ENCODE results near the gene TNFAIP8L3.

- TF ChIP-seq POLR2AphosphoS2 (conservative IDR thresholded peaks at IDR 0.05; ENCODE audit: low read length), result no peak
- no peak for TF ChIP-seq ZFP36 (IDR thresholded peaks at IDR 0.05; ENCODE audit: borderline replicate concordance, partially characterized antibody)
- no peak for TF ChIP-seq BHLHE40 (IDR thresholded peaks at IDR 0.05; ENCODE audit: low read depth, low read length)
- TF ChIP-seq, protein P1, sequence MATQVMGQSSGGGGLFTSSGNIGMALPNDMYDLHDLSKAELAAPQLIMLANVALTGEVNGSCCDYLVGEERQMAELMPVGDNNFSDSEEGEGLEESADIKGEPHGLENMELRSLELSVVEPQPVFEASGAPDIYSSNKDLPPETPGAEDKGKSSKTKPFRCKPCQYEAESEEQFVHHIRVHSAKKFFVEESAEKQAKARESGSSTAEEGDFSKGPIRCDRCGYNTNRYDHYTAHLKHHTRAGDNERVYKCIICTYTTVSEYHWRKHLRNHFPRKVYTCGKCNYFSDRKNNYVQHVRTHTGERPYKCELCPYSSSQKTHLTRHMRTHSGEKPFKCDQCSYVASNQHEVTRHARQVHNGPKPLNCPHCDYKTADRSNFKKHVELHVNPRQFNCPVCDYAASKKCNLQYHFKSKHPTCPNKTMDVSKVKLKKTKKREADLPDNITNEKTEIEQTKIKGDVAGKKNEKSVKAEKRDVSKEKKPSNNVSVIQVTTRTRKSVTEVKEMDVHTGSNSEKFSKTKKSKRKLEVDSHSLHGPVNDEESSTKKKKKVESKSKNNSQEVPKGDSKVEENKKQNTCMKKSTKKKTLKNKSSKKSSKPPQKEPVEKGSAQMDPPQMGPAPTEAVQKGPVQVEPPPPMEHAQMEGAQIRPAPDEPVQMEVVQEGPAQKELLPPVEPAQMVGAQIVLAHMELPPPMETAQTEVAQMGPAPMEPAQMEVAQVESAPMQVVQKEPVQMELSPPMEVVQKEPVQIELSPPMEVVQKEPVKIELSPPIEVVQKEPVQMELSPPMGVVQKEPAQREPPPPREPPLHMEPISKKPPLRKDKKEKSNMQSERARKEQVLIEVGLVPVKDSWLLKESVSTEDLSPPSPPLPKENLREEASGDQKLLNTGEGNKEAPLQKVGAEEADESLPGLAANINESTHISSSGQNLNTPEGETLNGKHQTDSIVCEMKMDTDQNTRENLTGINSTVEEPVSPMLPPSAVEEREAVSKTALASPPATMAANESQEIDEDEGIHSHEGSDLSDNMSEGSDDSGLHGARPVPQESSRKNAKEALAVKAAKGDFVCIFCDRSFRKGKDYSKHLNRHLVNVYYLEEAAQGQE (IDR thresholded peaks at IDR 0.05), result no peak
- TF ChIP-seq CTCF (IDR thresholded peaks at IDR 0.05), result no peak
- TF ChIP-seq EP300 (IDR thresholded peaks at IDR 0.05), result no peak
- TF ChIP-seq HDAC2 (IDR thresholded peaks at IDR 0.05), result no peak
Observed at GRCh38 chr15:51128701-51129100, 34.0 kb upstream of the TNFAIP8L3 start.
